ENCODE results near the gene CER1.

The CER1 gene

DNA sequence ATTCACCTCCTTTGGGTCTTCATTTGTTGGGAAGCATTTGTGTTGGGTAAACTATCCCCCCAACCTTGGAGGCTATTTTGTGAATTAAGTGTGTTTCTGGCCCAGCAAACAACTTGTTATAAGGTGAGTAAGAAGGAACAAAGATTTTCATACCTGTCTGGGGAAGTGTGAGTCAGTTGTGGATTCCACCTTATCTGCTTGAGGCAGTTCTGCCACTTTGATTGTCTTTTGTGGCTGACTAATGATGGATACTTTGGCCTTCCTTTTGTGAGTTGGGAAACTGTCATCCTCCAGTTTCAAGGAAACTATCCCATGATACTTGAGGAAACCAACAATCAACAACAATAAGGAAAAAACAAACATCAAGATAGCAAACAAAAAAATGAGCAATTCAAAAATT lies 24.6 kb upstream of the CER1 start:
- Histone ChIP-seq H3K36me3 (ENCODE audit: control insufficient read depth, low read length) (no peaks in the 10 kb centered on the region), H4K20me1 (ENCODE audit: control insufficient read depth, insufficient read depth, low read depth, low read length) (no peaks in the 10 kb centered on the region), H3K27me3 (ENCODE audit: control insufficient read depth, low read length) (peaks cover 3% of the 10 kb centered on the region; the same call in 1 of the 2 replicates), H3K9me2 (replicated peaks; ENCODE audit: control insufficient read depth, low read length) (no peaks in the 10 kb centered on the region), H3K79me2 (ENCODE audit: control insufficient read depth, low read length) (no peaks in the 10 kb centered on the region), H3K4me1 (ENCODE audit: control insufficient read depth, low read length) (no peaks in the 10 kb centered on the region), H3K27ac (ENCODE audit: low read depth, low read length) (no peak overlapping the region), H3K4me3 (ENCODE audit: low read length) (no peak overlapping the region), H3F3A (ENCODE audit: control insufficient read depth, insufficient read depth) (no peaks in the 10 kb centered on the region), H3K9me3 (ENCODE audit: control insufficient read depth, insufficient read depth, low read length) (no peaks in the 10 kb centered on the region), H3K4me2 (ENCODE audit: low read length) (no peak overlapping the region)
- TF ChIP-seq, protein P1, sequence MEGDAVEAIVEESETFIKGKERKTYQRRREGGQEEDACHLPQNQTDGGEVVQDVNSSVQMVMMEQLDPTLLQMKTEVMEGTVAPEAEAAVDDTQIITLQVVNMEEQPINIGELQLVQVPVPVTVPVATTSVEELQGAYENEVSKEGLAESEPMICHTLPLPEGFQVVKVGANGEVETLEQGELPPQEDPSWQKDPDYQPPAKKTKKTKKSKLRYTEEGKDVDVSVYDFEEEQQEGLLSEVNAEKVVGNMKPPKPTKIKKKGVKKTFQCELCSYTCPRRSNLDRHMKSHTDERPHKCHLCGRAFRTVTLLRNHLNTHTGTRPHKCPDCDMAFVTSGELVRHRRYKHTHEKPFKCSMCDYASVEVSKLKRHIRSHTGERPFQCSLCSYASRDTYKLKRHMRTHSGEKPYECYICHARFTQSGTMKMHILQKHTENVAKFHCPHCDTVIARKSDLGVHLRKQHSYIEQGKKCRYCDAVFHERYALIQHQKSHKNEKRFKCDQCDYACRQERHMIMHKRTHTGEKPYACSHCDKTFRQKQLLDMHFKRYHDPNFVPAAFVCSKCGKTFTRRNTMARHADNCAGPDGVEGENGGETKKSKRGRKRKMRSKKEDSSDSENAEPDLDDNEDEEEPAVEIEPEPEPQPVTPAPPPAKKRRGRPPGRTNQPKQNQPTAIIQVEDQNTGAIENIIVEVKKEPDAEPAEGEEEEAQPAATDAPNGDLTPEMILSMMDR (IDR thresholded peaks at IDR 0.05; ENCODE audit: low read depth, low read length, poor library complexity, severe bottlenecking) = no peak
- TF ChIP-seq EZH2phosphoT487 (IDR thresholded peaks at IDR 0.05; ENCODE audit: borderline replicate concordance, low read length) = no peak

DNA sequence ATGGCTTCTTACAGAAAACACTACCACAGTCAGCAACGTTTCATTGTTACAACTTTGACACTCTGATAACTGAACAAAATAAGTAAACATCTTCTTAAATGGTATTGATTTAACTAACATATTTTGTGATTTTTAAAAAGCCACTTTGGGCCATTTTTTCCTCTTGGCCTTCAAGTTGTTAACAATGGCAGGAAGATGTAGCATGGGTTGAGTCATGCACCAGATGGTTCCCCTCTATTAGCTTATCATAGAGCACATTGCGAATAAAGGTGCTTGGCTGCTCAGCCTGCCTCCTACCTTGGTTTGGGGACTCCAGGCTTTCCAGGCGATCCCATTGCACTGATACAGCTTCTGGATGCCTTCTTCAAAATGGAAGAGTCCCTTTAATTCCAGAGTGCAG lies 24.1 kb upstream of the CER1 start:
- H3K9me2 ChIP-seq (replicated peaks; ENCODE audit: control insufficient read depth, low read length) = no peaks in the 10 kb centered on the region
- no peaks in the 10 kb centered on the region for H4K20me1 ChIP-seq (ENCODE audit: control insufficient read depth, insufficient read depth, low read depth, low read length)
- H3K4me3 ChIP-seq (ENCODE audit: low read length) = no peak overlapping the region
- no peaks in the 10 kb centered on the region for H3K9me3 ChIP-seq (ENCODE audit: control insufficient read depth, insufficient read depth, low read length)
- no peak overlapping the region for H3K27ac ChIP-seq (ENCODE audit: low read depth, low read length)
- H3F3A ChIP-seq (ENCODE audit: control insufficient read depth, insufficient read depth) = no peaks in the 10 kb centered on the region
- 0 out of 2 replicates have a peak, but pooled peaks cover 2% of the 10 kb centered on the region for H3K27me3 ChIP-seq (ENCODE audit: control insufficient read depth, low read length)
- no peak overlapping the region for H3K4me2 ChIP-seq (ENCODE audit: low read length)
- H3K36me3 ChIP-seq (ENCODE audit: control insufficient read depth, low read length) = no peaks in the 10 kb centered on the region
- H3K4me1 ChIP-seq (ENCODE audit: control insufficient read depth, low read length) = no peaks in the 10 kb centered on the region
- no peaks in the 10 kb centered on the region for H3K79me2 ChIP-seq (ENCODE audit: control insufficient read depth, low read length)
- no peak for TF ChIP-seq EZH2phosphoT487 (IDR thresholded peaks at IDR 0.05; ENCODE audit: borderline replicate concordance, low read length)
- TF ChIP-seq, protein P1 (IDR thresholded peaks at IDR 0.05; ENCODE audit: low read depth, low read length, poor library complexity, severe bottlenecking) = no peak

DNA sequence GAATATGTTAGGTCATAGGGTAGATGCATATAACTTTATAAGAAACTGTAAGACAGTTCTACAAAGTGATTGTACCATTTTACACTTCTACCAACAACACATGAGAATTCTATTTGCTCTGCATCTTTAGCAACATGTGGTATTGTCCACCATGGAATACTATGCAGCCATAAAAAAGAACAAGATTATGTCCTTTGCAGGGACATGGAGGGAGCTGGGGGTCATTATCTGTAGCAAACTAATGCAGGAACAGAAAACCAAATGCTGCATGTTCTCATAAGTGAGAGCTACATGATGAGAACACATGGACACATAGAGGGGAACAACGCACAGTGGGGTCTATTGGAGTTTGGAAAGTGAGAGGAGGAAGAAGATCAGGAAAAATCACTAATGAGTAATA lies 22.2 kb upstream of the CER1 start:
- Histone ChIP-seq H3F3A (ENCODE audit: control insufficient read depth, insufficient read depth) (no peaks in the 10 kb centered on the region), H3K4me3 (ENCODE audit: low read length) (no peak overlapping the region), H3K9me2 (replicated peaks; ENCODE audit: control insufficient read depth, low read length) (no peaks in the 10 kb centered on the region), H3K27ac (ENCODE audit: low read depth, low read length) (no peak overlapping the region), H4K20me1 (ENCODE audit: control insufficient read depth, insufficient read depth, low read depth, low read length) (no peaks in the 10 kb centered on the region), H3K79me2 (ENCODE audit: control insufficient read depth, low read length) (no peaks in the 10 kb centered on the region), H3K9me3 (ENCODE audit: control insufficient read depth, insufficient read depth, low read length) (no peaks in the 10 kb centered on the region), H3K4me1 (ENCODE audit: control insufficient read depth, low read length) (no peaks in the 10 kb centered on the region), H3K4me2 (ENCODE audit: low read length) (no peak overlapping the region), H3K36me3 (ENCODE audit: control insufficient read depth, low read length) (no peaks in the 10 kb centered on the region), H3K27me3 (ENCODE audit: control insufficient read depth, low read length) (peaks cover under 1% of the 10 kb centered on the region; the same call in 1 of the 2 replicates)
- TF ChIP-seq, protein P1 (IDR thresholded peaks at IDR 0.05; ENCODE audit: low read depth, low read length, poor library complexity, severe bottlenecking) = no peak
- TF ChIP-seq EZH2phosphoT487 (IDR thresholded peaks at IDR 0.05; ENCODE audit: borderline replicate concordance, low read length) = no peak
